A673 (cell line): ENCODE measurements around the gene CHRNG.

Experiments
- EZH2 ChIP-seq: fragments of 200-600 bp; sonication (generic); IDR thresholded peaks from 2 replicates; pipeline ENCODE4 v1.6.1; 2017; ENCODE audit warnings: borderline replicate concordance, low read depth, mild to moderate bottlenecking, mixed read lengths, antibody characterized with exemption, low read length; ENCODE audit not compliant: poor library complexity, severe bottlenecking
- TF ChIP-seq, protein P1 (sequence below): fragments of 300-800, 200-600 bp; sonication (generic); conservative IDR thresholded peaks from 2 replicates; pipeline ENCODE4 v1.5.1; 2017; ENCODE audit warnings: low read depth, mild to moderate bottlenecking, antibody characterized with exemption, low read length, moderate library complexity, mixed read lengths

DNA sequence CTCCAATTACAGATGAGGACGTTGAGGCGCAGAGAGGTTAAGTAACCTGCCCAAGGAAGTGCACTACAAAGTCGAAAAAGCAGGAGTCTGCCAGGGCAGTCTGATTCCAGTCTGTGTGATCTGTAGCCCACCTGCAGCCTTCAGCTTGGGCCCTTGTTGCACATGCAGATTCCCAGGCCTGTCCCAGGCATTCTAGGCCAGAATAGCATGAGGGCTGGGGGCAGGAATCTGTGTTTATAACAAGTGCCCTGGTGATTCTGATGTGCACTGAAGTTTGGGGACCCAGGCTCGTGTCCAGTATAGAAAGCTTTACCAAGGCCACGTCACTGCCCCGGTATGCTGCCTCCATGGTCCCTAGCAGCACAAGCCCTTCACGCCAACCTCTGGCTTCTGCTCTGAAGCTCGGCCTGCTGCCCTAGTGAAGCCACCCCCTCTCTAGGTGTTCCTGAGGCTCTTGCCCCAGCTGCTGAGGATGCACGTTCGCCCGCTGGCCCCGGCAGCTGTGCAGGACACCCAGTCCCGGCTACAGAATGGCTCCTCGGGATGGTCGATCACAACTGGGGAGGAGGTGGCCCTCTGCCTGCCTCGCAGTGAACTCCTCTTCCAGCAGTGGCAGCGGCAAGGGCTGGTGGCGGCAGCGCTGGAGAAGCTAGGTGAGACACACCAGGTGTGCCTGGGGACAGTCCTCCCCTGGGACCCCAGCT, 4.6 kb downstream of the CHRNG start:
- TF ChIP-seq, protein P1, sequence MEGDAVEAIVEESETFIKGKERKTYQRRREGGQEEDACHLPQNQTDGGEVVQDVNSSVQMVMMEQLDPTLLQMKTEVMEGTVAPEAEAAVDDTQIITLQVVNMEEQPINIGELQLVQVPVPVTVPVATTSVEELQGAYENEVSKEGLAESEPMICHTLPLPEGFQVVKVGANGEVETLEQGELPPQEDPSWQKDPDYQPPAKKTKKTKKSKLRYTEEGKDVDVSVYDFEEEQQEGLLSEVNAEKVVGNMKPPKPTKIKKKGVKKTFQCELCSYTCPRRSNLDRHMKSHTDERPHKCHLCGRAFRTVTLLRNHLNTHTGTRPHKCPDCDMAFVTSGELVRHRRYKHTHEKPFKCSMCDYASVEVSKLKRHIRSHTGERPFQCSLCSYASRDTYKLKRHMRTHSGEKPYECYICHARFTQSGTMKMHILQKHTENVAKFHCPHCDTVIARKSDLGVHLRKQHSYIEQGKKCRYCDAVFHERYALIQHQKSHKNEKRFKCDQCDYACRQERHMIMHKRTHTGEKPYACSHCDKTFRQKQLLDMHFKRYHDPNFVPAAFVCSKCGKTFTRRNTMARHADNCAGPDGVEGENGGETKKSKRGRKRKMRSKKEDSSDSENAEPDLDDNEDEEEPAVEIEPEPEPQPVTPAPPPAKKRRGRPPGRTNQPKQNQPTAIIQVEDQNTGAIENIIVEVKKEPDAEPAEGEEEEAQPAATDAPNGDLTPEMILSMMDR, result no peak
- no peak for TF ChIP-seq EZH2
